ENCODE data around the gene AAGAB.
A peak's percentile ranks its signal among the peaks of the same experiment; 100 is the strongest.
"Not testable (repeated sequence)": the region's sequence is repeated elsewhere in the genome, so short reads cannot be mapped to it uniquely, and the experiment has no call there.

The AAGAB gene

DNA sequence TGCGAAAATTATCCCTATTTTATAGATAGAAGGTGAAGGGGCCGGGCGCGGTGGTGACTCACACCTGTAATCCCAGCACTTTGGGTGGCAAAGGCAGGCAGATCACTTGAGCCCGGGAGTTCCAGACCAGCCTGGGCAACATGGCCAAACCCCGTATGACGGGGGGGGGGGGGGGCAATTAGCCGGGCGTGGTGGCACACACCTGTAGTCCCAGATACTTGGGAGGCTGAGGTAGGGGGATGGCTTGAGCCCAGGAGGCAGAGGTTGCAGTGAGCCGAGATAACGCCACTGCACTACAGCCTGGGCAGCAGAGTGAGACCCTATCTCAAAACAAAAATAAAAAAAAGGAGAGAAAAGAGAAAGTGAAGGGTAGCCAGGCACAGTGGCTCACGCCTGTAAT, 1.4 kb downstream of the AAGAB start:
- no peak for DNase-seq

GRCh38 chr15:67251318-67251717, 3.1 kb downstream of the AAGAB start:
- DNase-seq = no peak

GRCh38 chr15:67249830-67250229, 4.6 kb downstream of the AAGAB start:
- DNase-seq = no peak

GRCh38 chr15:67248011-67248505, 6.4 kb downstream of the AAGAB start:
- no peak for DNase-seq

- not testable (repeated sequence) for DNase-seq
These were observed 7.9 kb downstream of the AAGAB start for GRCh38 chr15:67246606-67247005.

DNA sequence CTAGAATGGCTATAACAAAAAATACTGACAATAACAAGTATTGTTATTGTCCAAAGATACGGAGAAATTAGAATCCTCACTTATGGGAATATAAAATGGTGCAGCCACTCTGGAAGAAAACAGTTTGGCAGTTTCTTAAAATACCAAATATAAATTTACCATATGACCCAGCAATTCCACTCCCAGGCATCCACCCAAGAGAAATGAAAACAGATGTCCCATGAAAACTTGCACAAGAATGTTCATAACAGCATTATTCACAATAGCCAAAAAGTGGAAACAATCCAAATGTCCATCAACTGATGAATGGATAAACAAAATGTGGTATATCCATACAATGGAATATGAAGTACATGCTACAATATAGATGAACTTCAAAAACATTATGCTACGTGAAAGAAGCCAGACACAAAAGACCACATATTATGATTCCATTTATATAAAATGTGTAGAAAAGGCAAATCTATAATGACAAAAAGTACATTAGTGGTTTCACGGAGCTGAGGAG, 9.4 kb downstream of the AAGAB start:
- DNase-seq = no peak

GRCh38 chr15:67242708-67243111, 11.8 kb downstream of the AAGAB start:
- no peak for DNase-seq

- DNase-seq = peak in 1 of 3 experiments; percentile 51
These were observed 13.2 kb downstream of the AAGAB start for GRCh38 chr15:67241132-67241855.

DNA sequence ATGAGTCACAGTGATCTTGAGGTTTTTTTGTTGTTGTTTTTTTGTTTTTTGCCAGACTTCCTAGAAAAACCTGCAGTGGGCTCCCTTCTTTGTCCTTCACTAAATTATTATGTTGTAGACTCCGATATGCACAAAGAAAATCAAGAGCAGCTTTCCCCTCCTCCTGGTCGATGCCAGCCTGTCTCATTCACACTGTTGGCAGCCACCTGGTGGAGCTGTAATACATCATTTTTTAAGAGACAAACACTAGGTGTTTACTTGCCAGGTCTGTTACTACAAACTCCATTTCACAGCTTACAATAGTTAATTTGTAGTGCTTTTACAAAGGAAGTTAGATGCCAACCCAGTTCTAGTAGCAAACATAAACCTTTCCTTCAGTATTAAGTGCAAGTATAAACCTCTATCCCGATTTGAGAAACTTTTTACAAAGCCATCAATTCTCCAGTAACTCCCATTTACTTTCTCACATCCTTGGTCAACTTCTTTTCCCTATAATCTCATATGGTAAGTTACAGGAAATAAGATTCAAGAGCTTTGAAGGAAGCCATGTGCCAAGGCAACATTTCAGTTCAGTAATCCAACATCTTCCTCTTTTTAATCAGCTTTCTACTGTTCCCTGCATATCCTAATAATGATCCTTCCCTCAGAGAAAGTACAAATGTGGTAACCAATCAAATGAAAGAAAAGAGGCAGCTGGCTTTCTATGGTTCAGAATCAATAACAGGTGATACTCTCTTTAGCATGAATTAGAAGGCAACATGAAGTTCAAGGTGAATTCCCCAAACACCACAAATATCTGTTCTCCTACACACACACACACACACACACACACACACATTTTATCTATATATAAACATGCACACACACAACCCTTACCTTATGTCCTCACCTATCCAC, 14.0 kb downstream of the AAGAB start:
- peak in 2 of 3 experiments; percentile 52 to 82 for DNase-seq

GRCh38 chr15:67232591-67232990, 21.9 kb downstream of the AAGAB start:
- no peak for DNase-seq

DNA sequence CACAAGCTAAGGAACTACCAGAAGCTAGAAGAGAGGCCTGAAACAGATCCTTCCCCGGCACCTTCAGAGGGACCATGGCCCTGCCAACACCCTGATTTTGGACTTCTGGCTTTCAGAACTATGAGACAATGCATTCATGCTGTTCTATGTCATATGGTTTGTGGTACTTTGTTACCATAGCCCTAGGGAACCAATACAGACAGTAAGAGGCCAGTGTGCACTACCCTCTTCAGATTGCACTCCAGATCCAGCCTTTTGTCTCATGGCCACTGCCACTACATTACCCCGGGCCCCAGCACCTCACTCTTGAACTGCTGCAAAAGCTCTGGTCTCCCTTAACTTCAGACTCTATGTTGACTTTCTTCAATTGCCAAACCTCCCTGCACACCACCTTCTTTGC, 24.0 kb downstream of the AAGAB start:
- no peak for DNase-seq

DNA sequence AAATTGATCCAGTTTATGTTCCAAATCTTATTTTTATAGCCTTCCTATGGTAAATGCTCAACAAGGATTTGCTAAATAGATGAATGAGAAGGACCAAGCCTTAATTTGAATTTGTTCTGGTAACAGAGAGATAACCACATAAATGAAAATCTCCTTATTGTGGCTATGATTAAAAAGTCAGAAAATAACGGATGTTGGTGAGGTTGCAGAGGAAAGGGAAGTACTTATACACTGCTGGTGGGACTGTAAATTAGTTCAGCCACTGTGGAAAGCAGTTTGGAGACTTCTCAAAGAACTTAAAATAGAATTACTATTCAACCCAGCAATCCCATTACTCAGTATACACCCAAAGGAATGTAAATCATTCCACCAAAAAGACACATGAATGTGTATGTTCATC, 26.2 kb downstream of the AAGAB start:
- DNase-seq = no peak

GRCh38 chr15:67227846-67228245, 26.6 kb downstream of the AAGAB start:
- no peak for DNase-seq

DNA sequence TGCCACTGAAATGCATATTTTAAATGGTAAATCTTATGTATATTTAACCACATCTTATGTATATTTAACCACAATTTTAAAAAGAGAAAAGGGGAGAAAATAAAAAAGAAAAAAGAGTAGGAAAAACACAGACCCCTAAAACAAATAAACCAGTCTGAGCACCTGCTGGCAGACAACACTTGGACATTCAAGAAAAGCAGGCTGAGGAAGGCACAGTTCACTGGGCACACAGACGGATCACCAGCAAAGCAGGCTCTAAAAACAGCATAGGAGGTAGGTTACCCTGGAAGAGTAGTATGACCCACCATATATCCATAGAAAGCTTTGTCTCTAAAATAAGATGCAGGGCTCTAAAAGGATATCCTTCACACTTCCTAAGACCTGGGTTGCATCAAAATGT, 27.0 kb downstream of the AAGAB start:
- DNase-seq = no peak

- no peak for DNase-seq
These were observed 29.1 kb downstream of the AAGAB start for GRCh38 chr15:67225336-67225735.

DNA sequence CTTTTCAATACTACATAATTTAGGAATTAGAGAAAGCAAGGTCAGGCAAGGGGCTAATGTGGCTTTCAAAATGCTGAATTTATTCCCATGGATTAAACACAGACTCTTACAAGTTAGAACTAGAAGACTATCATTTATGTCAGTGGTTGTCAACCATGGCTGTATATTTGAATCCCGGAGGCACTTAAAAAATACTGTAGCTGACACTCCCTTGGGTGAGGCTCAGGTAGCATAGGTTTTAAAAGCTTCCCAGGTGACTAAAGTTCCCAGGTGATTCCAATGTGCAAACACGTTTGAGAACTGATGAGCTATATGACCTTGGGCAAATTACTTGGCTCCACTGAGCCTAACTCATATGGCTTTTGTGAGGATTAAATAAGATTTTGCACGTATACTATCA, 29.6 kb downstream of the AAGAB start:
- no peak for DNase-seq

DNA sequence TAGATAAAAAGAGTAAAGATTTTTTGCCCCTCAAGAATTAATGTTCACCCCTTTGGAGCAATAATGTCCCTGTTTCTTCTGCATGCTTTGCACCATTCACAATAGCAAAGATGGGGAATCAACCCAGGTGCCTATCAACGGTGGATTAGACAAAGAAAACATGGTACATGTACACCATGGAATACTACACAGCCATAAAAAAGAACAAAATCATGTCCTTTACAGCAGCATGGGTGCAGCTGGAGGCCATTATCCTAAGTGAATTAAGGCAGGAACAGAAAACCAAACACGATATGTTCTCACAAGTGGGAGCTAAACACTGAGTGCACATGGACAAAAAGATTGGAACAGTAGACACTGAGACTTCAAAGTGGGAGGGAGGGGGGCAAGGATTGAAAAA, 35.2 kb downstream of the AAGAB start:
- DNase-seq = no peak

DNA sequence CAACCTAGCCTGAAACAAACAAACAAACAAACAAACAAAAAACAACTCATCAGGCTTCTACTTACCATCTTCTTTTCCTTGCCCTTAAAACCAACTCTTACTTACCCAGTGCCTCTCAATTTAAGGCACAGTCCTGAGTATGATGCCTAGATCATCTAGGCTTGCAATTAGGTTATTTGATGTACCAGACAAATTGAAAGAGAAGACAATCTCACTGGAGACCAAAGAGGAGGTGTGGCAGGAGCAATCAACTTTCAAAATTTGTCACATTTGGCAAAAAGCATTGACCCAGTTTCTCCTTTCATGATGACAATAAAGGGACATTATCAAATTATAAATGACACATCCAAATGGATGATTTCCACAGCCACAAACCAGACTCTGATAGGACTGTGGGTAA, 36.0 kb downstream of the AAGAB start:
- no peak for DNase-seq

DNA sequence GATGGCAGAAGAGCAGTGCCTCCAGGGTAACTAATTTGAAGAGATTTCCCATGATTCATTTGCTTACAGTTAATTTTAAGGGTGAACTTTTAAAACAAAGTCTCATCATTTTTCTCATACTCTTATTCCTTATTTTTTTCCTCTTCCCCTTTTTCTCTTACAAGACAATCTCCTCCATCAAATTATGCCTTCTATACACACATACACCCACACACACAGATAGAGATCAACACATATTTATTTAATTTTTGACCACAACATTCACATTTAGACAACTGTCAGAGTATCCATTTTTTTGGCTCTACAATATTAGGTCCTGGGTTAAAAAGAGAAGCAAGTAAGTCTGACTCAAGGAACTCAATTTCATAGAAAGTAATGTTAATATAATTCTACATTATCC, 37.6 kb downstream of the AAGAB start:
- no peak for DNase-seq

- no peak for DNase-seq
These were observed 39.4 kb downstream of the AAGAB start for GRCh38 chr15:67215102-67215501.

DNA sequence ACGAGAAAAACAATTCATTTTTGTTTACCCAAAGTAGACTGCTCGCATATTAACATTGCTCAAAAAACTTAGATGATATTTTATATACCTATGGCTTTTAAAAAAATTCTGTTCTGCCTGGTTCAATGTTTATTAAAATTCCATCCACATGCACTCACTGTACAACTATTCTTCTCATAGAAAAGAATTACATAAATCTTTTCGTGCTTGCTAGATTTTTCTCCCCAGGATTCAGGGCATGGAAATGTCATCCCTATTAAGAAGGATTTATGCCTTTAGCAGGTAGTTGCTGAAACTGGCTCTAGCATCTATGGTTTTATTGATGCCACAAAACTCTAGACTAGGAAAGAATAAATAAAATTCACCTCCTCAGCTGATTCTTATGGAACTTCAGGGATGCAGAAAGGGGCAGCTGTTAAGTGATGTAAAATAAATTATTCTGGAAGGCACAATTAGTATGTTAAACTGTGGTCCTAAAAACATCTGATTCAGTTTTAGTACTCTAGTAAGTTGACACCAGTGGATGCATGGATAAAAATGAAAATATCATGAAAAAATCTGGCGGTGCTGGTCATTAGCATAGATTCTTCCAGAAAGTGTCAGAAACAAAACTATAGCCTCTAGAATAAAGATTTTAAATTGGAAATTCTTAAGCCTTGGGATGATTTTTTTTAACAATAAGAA, 41.6 kb downstream of the AAGAB start:
- DNase-seq = no peak

DNA sequence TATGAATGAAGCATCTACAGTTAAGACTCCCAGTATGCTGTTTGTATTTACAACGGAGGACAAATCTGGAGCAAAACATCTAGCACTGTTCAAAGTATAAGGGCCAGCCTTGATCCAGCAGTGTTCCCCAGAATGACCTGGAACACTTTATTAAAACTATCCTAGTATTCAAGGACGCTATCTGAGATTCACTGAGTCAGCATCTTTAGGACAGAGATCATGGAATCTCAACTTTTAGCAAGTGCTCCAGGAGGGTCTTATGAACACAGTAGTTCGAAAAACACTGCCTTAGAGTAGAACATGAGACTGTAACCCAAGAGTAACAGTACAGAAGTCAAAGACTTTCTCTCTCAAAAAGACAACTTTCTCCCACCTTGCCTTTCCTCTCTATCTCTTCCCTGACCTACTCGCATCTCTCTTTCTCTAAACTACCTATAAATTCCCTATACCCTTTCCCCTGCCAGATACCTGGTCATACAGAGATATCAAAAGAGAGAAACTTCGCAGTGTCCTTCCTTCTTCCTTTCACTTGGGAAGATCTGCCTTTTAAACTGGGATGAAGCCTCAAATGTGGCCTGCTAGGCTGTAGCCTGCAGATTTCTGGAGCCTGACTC, 43.8 kb downstream of the AAGAB start:
- DNase-seq = no peak

- DNase-seq = no peak
These were observed 46.1 kb downstream of the AAGAB start for GRCh38 chr15:67208396-67208795.
